ENCODE results near the gene ABCC4. TPM values are rescaled to one million over a fixed set of nuclear protein-coding genes. Genes with fewer than 3 reads are reported as not detected.

Gene ABCC4
- total RNA-seq, 2 donors from 2014 or later: 119 to 144 TPM

DNA sequence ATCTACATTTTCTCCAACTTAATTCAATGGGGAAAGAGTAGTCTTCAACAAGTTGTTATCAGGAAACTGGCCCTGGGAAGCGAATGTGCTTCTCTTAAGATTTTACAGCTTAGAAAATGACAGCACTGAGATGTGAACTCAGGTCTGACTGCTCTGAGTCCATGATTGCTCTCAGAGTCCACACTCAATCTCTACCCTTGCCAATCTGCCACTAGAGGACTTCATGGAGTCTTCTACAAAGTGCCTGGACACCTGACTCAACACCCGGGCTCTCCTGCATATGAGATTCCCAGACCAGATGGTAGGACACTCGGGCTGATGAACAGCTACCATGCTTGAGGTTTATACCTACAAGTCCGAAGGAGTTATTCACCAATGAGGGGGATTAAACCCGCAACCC, 74.8 kb downstream of the ABCC4 start:
- DNase-seq: no peak

GRCh38 chr13:95226050-95226449, 75.2 kb downstream of the ABCC4 start:
- H3K27ac Mint-ChIP-seq: no peak overlapping the region

More for the DNA sequence above, 74.8 kb downstream of the ABCC4 start:
- WGBS, 2 experiments (ENCODE audit: insufficient coverage in 1 of 2, insufficient read length in 1 of 2): 87 to 100% methylated on average over 3 to 5 of the region's 5 CpGs
- peaks cover 42% of the 10 kb centered on the region for H3K36me3 Mint-ChIP-seq (ENCODE audit: low read depth)
- Histone ChIP-seq H3K9me3 (ENCODE audit: control insufficient read depth, low read length) (no peaks in the 10 kb centered on the region), H3K27me3 (ENCODE audit: control insufficient read depth, insufficient read depth, low read length, poor library complexity, severe bottlenecking) (no peaks in the 10 kb centered on the region), H3K27ac (ENCODE audit: low read depth, low read length) (no peak overlapping the region), H3K4me1 (ENCODE audit: control insufficient read depth, insufficient read depth, low read length) (no peaks in the 10 kb centered on the region), H3K4me3 (ENCODE audit: low read length) (no peak overlapping the region), H3K36me3 (ENCODE audit: control insufficient read depth, insufficient read depth, low read length) (peaks cover 26% of the 10 kb centered on the region), H3K9ac (ENCODE audit: extremely low read depth, low read length, poor library complexity, severe bottlenecking) (no peak overlapping the region)
- H3K4me3 Mint-ChIP-seq: no peak overlapping the region
- no peaks in the 10 kb centered on the region for H3K27me3 Mint-ChIP-seq (ENCODE audit: insufficient read depth)
- TF ChIP-seq, protein P1, sequence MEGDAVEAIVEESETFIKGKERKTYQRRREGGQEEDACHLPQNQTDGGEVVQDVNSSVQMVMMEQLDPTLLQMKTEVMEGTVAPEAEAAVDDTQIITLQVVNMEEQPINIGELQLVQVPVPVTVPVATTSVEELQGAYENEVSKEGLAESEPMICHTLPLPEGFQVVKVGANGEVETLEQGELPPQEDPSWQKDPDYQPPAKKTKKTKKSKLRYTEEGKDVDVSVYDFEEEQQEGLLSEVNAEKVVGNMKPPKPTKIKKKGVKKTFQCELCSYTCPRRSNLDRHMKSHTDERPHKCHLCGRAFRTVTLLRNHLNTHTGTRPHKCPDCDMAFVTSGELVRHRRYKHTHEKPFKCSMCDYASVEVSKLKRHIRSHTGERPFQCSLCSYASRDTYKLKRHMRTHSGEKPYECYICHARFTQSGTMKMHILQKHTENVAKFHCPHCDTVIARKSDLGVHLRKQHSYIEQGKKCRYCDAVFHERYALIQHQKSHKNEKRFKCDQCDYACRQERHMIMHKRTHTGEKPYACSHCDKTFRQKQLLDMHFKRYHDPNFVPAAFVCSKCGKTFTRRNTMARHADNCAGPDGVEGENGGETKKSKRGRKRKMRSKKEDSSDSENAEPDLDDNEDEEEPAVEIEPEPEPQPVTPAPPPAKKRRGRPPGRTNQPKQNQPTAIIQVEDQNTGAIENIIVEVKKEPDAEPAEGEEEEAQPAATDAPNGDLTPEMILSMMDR (conservative IDR thresholded peaks at IDR 0.05): no peak
- H3K4me1 Mint-ChIP-seq: peaks cover 6% of the 10 kb centered on the region
- H3K27ac Mint-ChIP-seq: no peak overlapping the region
- H3K9me3 Mint-ChIP-seq: no peaks in the 10 kb centered on the region

DNA sequence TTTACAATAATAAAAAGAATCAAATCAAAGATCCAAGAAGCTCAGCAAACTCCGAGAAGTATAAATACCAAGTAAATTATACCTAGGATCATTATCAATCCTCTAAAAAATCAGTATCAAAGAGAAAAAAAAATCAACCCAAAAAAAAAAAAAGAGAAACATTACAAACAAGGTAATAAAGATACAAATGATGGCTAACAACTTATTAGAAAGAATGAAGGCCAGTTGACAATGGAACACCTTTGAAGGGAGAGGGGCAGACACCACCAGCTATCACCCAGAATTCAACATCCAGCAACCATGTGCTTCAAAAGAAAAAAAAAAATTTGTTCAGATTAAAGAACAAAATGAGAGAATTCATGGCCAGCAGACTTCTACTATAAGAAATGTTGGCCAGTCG, 77.2 kb downstream of the ABCC4 start:
- H3K27ac ChIP-seq (ENCODE audit: low read depth, low read length): no peak overlapping the region
- TF ChIP-seq, protein P1 (conservative IDR thresholded peaks at IDR 0.05): no peak
- Mint-ChIP-seq H3K4me3 (no peak overlapping the region), H3K9me3 (no peaks in the 10 kb centered on the region), H3K36me3 (ENCODE audit: low read depth) (peaks cover 40% of the 10 kb centered on the region), H3K27ac (no peak overlapping the region), H3K27me3 (ENCODE audit: insufficient read depth) (no peaks in the 10 kb centered on the region), H3K4me1 (peaks cover 6% of the 10 kb centered on the region)
- H3K4me1 ChIP-seq (ENCODE audit: control insufficient read depth, insufficient read depth, low read length): no peaks in the 10 kb centered on the region
- DNase-seq: no peak
- peaks cover 32% of the 10 kb centered on the region for H3K36me3 ChIP-seq (ENCODE audit: control insufficient read depth, insufficient read depth, low read length)
- no peak overlapping the region for H3K9ac ChIP-seq (ENCODE audit: extremely low read depth, low read length, poor library complexity, severe bottlenecking)
- H3K4me3 ChIP-seq (ENCODE audit: low read length): no peak overlapping the region
- no peaks in the 10 kb centered on the region for H3K9me3 ChIP-seq (ENCODE audit: control insufficient read depth, low read length)
- WGBS, 2 experiments (ENCODE audit: insufficient coverage in 1 of 2, insufficient read length in 1 of 2): 86 to 98% methylated on average over 1 to 2 of the region's 2 CpGs
- no peaks in the 10 kb centered on the region for H3K27me3 ChIP-seq (ENCODE audit: control insufficient read depth, insufficient read depth, low read length, poor library complexity, severe bottlenecking)

More at GRCh38 chr13:95226050-95226449, 75.2 kb downstream of the ABCC4 start:
- no peaks in the 10 kb centered on the region for H3K27me3 ChIP-seq (ENCODE audit: control insufficient read depth, insufficient read depth, low read length, poor library complexity, severe bottlenecking)
- Mint-ChIP-seq H3K36me3 (ENCODE audit: low read depth) (peaks cover 38% of the 10 kb centered on the region), H3K9me3 (no peaks in the 10 kb centered on the region), H3K27me3 (ENCODE audit: insufficient read depth) (no peaks in the 10 kb centered on the region), H3K4me1 (peaks cover 6% of the 10 kb centered on the region), H3K4me3 (no peak overlapping the region)
- no peaks in the 10 kb centered on the region for H3K9me3 ChIP-seq (ENCODE audit: control insufficient read depth, low read length)
- no peak overlapping the region for H3K4me3 ChIP-seq (ENCODE audit: low read length)
- TF ChIP-seq, protein P1 (conservative IDR thresholded peaks at IDR 0.05): no peak
- H3K9ac ChIP-seq (ENCODE audit: extremely low read depth, low read length, poor library complexity, severe bottlenecking): no peak overlapping the region
- no peaks in the 10 kb centered on the region for H3K4me1 ChIP-seq (ENCODE audit: control insufficient read depth, insufficient read depth, low read length)
- no peak overlapping the region for H3K27ac ChIP-seq (ENCODE audit: low read depth, low read length)
- no peak for DNase-seq
- peaks cover 24% of the 10 kb centered on the region for H3K36me3 ChIP-seq (ENCODE audit: control insufficient read depth, insufficient read depth, low read length)
